HG02884 (cell line): ENCODE results near the gene SLC35A2.

Source experiments
- ATAC-seq: cut with Tn5 transposase; IDR thresholded peaks from one replicate; pipeline ENCODE4 v1.9.1; 2021; ENCODE audit warnings: mild to moderate bottlenecking, moderate library complexity; ENCODE audit not compliant: unreplicated experiment

SLC35A2 gene

GRCh38 chrX:48911412-48912182 lies at the start of gene SLC35A2:
SLC35A2 (minus strand) TSS chrX:48911646; CDS start chrX:48911636, 10 bp downstream.
- ATAC-seq: peak; percentile 61

DNA sequence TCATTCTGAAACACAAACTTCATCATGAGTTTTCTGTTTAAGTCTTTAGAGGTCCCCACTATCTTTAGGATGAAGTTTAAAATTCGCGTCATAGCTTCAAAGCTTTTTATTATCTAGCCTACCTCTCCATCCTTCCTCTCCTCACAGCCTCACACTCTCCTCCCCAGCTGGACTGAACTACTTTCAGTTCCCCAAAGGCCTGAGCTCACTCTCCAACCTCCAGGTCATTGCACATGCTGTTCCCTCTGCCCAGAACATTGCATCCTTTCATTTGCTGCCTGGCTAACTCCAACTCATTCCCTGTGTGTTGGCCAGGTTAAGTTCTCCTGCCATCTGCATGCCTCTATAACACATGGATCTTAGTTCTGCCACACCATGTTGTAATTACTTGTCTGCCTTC lies 48.8 kb upstream of the SLC35A2 start:
- no peak for ATAC-seq

- ATAC-seq: no peak
These were observed 47.2 kb upstream of the SLC35A2 start for GRCh38 chrX:48958635-48959094.

- peak; percentile 75 for ATAC-seq
These were observed 46.6 kb upstream of the SLC35A2 start for GRCh38 chrX:48957827-48958634.

- peak; percentile 32 for ATAC-seq
These were observed 46.0 kb upstream of the SLC35A2 start, which contains the start of gene OTUD5 for GRCh38 chrX:48957477-48957826. OTUD5 (minus strand) TSS chrX:48957607; CDS start chrX:48957570, 37 bp downstream.

DNA sequence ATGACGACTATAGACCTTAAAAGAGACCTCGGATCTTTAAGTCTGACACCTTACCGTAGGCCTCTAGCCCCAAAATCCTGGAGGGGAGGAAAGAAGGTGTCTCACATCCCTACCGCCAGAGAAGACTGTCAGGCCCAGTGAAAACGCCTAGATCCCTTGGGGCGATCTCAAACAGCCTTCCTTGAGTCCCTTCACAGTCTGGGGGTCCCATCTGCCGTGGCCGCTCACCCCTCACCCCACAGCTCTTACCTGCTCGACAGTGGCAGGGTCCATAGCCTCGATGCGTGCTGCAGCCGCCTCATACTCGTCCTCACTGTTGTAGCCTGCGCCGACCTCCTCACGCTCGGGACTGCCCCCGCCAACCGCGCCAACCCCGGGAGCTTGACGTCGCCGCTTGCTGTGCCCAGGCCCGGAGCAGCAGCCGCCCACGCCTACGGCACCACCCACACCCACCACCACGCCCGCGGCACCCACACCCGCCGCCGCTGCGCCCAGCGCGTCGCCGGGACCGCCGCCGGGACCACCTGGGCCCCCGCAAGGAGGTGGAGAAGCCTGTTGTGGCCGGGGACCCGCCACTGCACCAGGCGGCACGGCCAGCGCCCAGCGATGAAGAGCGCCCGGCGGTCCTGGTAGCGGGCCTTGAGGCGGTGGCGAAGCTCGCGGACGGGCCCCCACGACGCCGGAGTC lies 45.4 kb upstream of the SLC35A2 start:
- no peak for ATAC-seq

- no peak for ATAC-seq
These were observed 37.1 kb upstream of the SLC35A2 start for GRCh38 chrX:48948589-48948988.

DNA sequence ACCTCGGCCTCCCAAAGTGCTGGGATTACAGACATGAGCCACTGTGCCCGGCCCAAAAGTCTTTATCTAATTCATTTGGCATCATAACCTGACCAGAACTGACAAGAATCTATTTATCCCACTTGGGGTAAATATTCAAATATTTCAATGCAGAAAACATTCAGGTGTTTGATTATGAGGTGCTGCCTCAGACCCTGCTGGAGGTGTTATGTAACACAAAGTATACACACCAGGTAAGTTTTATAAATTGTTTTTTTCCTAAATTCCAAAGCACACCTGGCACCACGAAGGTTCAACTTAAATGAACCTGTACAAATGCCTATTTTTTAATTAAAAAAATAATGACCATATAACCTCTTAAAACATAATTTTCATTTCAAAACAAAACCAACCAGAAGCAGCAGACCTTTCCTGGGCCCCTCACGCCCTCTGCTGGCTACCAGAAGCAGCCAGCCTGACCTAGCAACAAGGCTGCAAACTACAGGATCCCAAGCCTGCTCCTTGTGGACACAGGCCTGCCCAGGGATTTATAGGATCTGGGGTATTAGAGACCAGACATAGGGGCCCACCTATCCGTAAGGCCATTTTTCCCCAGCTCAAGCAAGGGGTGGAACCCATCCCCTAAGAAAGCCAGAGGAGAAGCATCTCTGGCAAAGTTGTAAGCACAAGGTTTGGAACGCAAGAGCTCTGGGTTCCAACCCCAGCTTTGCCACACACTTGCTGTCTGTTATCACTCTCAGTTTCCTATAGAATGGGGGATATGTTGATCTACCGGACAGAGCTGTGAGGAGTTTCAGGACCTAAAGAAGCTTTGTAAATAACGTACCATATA lies 34.3 kb upstream of the SLC35A2 start:
- no peak for ATAC-seq

DNA sequence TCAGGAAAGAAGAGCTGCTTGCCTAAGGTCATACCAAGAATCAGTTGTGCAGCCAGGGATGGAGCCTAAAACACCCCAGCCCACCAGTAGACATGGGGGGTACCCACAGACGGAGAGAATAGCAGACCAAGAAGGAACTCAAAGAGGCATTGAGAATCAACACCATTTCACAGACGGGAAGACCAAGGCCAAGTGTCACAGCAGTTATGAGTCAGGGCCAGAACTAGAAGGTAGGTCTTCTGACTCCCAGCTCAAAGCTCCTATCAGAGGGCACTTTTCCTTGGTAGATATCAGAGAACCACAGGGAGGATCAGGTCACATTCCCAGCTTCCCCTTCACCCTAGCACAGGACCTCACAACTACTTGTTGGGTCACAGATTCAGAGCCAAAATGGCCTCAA lies 31.4 kb upstream of the SLC35A2 start:
- no peak for ATAC-seq

- ATAC-seq: no peak
These were observed 29.0 kb upstream of the SLC35A2 start for GRCh38 chrX:48940404-48940955.

DNA sequence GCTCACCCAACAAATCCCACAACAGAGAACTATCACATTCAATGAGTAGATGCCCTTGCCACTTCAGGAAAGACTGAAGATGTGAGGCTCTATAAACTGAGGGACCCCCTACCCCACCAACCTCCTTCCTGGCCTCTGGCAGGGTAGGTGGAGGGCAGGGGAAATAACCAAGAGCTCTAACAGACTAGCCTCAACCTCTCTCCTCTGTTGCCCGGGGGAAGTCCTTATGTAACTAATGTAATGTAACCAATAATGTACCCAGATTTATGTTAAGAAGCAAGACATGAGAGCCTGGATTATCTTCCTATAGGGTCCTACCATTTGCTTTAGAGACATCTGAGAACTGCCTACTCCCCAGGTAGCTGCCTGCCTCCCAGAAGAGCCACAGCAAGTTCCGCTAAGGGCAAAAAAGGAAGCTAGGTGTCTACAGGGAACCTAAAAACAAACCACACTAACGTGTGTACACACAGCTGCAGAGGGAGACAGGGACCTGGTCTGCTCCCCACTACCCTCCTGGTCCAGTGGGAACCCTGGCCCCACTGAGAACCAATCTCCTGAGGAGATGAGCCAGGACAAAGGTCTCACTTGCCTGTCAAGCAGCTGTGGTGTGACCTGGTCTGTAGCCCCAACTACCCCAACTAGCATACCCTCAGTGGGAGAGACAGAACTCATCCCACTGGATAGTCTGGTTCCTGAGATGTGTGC lies 28.2 kb upstream of the SLC35A2 start:
- no peak for ATAC-seq

- ATAC-seq: peak; percentile 39
These were observed 27.4 kb upstream of the SLC35A2 start for GRCh38 chrX:48938721-48939425.

DNA sequence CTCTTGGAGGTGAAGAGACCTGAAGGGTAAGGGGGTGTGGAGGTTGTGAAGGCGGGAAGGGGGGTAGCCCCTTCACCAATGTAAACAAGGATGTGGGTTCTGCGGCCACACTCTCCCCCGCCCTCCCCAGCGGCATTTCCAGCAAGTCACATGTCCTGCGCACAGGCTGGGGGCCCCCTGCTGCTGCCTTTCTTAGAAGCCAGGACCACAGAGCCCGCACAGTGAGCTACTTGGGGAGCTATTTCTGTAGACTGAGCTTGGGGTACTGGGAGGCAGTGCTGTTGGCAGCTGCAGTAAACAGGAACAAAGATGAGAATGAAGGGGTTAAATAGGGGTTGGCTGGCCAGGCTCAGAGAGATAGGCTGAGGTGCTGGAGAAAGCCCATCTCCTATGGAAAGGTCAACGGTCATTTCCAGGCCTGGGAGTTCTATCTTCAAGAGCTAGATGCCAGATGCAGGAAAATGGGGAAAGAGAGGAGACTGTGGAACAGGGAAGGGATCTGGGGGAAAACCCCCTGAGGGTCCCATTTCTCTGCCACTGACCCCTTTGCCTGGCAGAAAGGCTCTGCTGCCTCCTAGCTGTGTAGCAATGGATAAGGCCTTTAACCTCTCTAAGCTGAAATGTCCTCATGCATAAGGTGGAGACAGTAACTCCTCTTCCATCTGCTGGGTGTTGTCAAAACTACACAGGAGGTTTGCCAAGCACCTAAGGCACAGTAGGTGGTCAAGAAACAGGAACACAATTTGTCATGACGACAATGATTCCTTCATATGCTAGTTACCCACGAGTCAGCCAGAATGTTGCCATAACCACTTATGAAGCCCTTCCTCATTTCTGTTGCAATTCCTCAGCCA lies 25.8 kb upstream of the SLC35A2 start:
- ATAC-seq: peak; percentile 43

DNA sequence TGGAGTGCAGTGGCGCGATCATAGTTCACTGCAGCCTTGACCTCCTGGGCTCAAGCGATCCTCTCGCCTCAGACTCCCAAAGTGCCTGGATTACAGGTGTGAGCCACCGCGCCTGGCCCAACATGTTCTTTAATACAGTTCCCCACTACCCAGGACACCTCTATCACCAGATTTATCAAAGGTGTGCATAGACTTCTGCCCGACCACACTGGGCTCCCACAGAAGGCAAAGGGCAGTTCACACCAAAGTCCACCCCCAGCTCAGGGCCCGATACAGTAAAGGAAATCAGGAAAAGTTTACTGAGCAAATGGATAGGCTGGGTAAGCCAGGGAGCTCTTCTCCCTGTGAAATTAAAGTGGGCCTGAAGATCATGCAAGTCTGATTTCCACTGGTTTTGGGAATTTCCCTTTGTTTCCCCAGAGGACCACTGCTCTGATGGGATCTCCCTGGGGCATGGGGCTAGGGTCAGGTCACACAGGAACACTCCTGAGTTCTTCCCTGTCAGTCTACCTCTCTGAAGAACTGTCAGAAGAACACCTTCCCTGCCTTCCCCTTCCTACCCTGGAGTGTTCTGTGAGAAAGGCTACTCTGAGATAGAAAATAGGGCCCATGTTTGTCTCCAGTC lies 25.1 kb upstream of the SLC35A2 start:
- ATAC-seq: peak; percentile 1

DNA sequence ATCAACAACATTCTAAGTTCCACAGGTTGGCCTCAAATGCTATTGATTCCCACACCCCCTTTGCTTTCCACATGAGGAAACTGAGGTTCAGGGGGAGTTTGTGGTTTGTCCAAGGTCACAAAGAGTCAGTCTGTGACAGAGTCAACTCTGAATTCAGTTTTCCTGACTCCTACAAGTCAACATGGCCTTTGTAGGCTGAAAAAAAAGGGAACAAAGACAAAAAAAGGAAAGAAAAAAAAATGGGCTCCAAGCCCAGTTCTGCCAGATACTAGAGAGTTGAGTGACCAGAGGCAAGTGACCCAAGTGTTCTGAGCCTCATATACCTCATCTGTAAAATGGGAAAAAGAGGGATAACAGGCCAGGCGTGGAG lies 23.8 kb upstream of the SLC35A2 start:
- no peak for ATAC-seq

DNA sequence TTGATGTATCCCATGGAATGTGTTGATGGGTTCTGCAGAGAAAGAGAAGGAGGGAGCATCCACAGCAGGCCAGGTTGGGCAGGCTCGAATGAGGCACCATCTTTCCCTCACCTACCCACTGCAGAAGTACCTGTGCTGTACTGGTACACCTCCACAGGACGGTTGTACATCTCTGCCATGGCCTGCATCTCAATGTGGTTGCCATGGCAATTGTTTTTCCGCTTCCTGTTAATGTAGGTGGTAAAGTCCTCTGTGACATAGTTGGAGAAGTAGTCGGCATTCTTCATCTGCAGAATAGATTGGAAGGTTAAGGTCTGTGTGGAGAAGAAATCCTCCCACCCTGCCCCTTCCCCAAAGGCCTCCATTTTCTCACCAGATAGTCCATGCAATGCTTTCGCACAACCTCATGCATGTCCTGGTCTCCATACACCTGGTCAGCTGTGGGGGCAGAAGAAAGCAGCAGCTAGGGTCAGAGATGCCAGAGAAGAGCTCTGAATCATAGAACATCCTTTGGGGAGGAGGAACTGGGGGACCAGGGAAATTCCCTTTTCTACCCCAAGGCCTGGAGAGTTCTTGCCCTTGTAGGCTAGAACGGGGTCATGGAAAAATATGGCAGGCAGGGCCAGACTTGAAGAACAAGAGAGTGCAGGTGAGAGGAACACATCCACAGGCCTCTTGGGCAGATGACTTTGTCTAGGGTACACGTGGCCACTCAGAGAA lies 23.3 kb upstream of the SLC35A2 start:
- no peak for ATAC-seq

DNA sequence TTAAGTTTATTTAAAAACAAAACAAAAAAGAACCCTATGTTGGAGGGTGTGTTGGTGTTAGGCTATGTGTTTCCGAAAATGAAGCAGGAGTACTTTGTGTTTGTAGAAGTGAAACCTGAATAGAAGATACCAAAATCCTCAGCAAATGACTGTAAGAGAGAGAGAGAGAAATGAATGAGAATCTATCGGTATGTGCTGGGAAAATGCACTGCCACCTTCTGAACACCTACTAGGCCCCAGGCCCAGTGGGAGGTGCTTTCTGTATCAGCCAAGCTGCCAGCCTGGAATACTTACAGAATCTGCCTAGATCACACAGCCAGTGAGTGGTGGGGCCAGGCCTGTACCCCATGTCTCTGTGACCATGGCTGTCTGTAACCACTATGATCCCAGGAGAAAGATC lies 22.3 kb upstream of the SLC35A2 start:
- peak; percentile 38 for ATAC-seq
